NT2/D1 (cell line): ENCODE measurements around the gene RAMAC.

Experiments used
- SUZ12 ChIP-seq: IDR thresholded peaks from 2 replicates; pipeline ENCODE4 v1.6.1; 2011; ENCODE audit not compliant: insufficient read length, insufficient read depth; ENCODE audit errors: extremely low read depth
- YY1 ChIP-seq: IDR thresholded peaks from 2 replicates; pipeline ENCODE4 v1.6.1; 2011; ENCODE audit not compliant: insufficient read length, insufficient read depth
- ZNF274 ChIP-seq: IDR thresholded peaks from 2 replicates; pipeline ENCODE4 v1.6.1; 2011; ENCODE audit warnings: mild to moderate bottlenecking, low read depth, low read length

DNA sequence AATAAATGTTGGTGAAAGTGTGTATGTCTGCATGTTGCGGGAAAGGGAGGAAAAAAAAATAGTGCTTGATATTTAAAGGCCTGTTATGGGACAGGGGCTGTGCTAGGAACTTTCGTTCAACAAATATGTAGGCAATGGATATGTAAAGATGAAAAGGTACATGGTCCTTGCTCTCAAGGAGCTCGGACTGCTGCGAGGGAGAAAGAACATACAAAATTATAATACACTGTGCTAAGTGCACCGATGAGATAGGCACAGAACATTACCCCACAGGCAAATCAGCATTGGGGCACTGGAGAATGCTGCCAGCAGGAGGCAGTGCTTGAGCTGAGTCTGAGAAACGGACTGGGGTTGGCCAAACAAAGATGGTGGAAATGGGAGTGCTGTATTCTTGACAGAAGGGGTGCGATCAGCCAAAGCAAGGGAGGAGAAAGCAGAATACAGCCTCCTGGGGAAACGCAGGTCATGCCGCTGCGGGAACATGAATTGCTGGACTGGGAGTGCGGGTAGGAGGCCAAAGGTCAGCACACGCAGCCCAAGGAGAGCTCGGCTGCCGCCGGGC, 24.8 kb downstream of the RAMAC start:
- TF ChIP-seq SUZ12 (no peak), ZNF274 (no peak), YY1 (peak; percentile 43)
